ENCODE data around the gene GRP.
"Not testable (repeated sequence)": the region's sequence is repeated elsewhere in the genome, so short reads cannot be mapped to it uniquely, and the experiment has no call there.

GRP gene

GRCh38 chr18:59229701-59230443 lies 9.9 kb downstream of the GRP start:
- DNase-seq: no peak

DNA sequence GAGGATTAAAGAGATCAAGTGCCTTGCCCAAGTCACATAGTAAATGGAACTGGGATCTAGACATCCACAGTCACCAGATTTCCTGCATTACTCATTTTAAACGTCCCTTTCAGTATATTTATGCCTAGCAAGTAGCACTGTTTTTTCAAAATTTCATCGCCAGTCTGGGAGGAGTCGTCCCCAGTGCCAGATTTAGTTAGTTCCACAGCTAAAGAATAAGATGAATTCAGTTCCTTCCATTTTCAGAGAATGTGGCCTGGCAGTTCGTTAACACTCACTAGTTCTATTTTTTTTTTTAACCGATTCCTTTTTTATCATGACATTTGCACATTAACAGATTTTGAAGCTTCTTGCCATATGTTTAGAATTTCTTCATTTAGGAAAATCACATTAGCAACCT lies 11.2 kb downstream of the GRP start:
- DNase-seq: no peak

DNA sequence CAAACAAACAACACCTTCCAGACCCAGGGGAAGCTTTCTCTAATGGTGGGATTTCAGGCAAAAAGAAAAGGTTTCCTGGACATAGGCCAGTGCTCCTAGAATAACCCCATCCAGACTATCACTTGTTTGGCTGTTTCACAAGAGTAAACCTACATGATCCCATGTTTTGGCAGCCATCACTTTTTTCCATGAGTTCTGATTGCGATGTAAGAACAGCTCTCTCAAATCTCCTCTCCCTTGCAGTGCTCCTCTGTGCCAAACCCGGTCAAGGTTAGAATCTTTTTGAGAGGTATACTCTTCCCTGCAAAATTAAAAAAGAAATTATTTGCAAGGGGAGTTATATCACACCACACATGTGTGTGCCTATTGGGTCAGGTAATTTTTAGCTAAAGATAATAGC lies 11.9 kb downstream of the GRP start:
- peak; percentile 29 for DNase-seq

DNA sequence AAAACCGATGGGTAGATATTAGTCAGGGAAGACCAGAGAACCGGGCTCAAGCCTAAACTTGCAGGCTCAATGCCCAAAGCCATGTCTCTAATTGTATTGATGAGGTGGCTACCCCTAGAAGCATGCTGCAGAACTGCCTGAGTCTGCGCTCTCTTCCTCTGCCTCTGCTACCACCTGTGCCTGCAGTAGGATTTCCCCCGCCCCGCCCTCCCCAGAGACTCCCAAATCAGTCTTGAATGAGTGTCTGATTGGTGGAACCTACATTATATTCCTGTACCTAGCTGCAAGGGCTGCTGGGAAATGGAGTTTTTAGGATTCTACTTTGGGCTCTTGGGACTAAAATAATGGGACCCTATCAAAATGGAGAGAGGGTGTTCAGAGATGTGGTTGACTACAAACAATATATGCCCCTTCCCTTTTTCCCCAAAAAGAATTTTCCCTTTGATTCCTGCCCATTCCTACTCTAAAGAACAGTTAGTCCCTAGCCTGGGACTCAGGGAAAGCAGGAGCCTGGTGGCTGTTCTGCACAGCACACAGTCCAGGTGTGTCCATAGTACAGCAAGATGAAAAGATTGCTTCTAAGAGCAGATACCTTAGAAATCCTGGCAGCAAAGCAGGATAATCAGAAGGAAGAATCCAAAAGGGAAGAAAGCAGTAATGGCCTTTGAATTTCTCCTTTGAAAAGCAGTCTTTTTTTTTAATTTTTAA lies 12.5 kb downstream of the GRP start:
- DNase-seq: peak; percentile 51

- DNase-seq: no peak
These were observed 13.1 kb downstream of the GRP start for GRCh38 chr18:59233017-59233410.

- DNase-seq: peak; percentile 26
These were observed 18.4 kb downstream of the GRP start for GRCh38 chr18:59238385-59238784.

DNA sequence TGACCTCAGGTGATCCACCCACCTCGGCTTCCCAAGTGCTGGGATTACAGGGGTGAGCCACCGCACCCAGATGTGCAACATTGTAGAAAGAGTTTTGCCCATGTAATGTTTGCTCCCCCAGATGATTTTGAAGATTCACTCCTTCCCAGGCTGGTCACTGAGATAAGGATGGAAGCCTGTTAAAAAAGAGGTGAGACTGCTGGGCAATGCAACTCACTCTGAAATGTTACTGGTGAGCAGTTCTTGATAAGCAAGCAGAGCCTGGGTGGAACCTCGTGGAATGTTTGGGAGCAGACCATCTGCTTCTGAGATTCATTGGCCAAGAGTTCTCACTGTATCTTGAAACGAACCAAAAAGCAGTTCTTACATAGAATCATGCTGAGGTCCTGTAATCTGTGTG lies 19.7 kb downstream of the GRP start:
- no peak for DNase-seq

DNA sequence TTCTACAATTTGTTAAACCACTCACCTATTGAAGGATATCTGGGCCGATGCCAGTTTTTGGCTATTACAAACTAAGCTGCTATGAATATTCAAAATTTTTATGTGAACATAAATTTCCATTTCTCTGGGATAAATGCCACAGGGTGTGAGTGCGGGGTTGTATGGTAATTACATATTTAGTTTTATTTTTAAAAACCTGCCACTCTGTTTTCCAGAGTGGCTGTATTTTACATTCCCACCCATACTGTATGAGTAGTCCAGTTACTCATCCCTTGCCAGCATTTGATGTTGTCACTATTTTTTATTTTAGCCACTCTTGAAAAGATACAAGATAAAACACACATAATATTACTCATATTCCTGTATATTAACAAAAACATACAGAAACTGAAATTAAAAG lies 22.9 kb downstream of the GRP start:
- DNase-seq: no peak

GRCh38 chr18:59246796-59247195 lies 26.8 kb downstream of the GRP start:
- DNase-seq: no peak

GRCh38 chr18:59249199-59249774 lies 29.3 kb downstream of the GRP start:
- peak; percentile 96 for DNase-seq

GRCh38 chr18:59255491-59255890 lies 35.5 kb downstream of the GRP start:
- not testable (repeated sequence) for DNase-seq

DNA sequence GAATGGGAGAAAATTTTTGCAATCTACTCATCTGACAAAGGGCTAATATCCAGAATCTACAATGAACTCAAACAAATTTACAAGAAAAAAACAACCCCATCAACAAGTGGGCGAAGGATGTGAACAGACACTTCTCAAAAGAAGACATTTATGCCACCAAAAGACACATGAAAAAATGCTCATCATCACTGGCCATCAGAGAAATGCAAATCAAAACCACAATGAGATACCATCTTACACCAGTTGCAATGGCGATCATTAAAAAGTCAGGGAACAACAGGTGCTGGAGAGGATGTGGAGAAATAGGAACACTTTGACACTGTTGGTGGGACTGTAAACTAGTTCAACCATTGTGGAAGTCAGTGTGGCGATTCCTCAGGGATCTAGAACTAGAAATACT lies 41.9 kb downstream of the GRP start:
- not testable (repeated sequence) for DNase-seq

- not testable (repeated sequence) for DNase-seq
These were observed 42.3 kb downstream of the GRP start for GRCh38 chr18:59262243-59262642.

DNA sequence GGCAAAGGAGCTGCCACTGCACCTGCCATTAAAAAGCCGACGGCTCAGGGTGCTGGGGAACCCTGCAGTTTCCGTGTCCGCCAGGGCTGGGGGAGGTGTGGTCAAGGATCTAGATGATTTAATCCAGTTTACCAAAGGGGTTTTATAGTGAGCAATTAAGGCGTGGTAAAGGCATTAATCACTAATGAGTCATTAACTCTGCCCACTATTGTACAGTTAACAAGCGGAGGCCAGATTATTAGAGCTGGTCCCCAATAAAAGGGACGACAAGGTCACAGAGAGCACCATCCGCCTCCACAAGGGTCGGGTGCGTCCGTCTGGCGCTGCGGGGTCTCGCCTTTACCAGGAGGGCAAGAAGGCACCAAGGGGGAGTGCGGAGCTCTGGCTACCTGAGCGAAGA lies 43.7 kb downstream of the GRP start:
- no peak for DNase-seq

DNA sequence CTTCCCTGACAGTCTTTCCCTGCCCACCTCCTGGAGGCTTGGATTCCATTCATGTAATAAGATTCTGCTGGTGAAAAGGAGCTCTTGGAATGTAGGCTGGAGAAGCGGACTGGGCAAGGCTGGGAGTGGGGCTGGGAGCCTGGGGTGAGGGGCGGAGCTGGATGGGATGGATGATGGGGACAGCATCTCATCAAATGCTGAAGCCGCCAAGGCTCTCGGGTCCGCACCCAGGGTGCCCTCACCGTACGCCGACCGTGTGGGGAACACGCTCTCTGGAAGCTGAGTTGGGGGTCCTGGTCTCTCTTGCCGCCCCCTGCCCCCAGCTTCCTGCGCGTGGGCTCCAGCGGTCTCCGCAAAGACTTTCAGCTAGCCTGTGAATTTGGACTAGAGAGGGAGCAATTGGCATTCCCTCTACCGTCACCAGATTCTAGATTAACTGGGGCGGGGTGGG lies 44.2 kb downstream of the GRP start:
- DNase-seq: no peak

- peak; percentile 71 for DNase-seq
These were observed 44.8 kb downstream of the GRP start for GRCh38 chr18:59264651-59265245.

DNA sequence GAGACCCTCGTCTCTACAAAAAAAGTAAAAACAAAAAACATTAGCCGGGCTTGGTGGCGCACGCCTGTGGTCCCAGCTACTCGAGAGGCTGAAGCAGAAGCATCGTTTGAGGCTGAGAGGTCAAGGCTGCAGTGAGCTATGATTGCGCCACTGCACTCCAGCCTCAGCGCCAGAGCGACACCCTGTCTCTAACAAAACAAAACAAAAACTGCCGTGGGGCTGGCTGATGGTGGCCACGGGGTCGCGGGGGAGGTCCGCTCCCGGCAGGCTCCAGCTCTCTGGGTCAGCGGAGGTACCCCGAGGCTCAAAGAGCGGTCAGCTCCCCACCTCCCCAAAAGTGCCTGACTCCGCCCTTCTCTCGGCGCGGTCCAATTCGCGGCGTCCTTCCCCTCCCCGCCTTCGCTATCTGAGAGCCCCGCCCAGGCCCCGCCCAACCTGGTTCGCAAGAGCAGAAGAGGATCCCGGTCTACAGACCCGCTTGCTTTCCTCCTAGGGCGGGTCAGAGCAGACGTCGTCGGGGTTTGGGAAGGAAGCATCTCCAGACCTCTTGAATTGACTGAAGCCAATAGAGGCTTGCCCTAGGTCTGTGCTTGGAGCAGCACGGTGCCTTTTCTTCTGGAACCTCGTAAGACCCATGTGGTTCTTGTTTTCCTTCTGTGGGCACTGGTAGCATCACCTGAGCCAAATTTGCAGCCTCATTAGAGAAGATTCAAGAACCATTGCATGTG lies 45.5 kb downstream of the GRP start:
- DNase-seq: peak; percentile 90

GRCh38 chr18:59265974-59266369 lies 46.0 kb downstream of the GRP start:
- DNase-seq: peak; percentile 55

- no peak for DNase-seq
These were observed 46.5 kb downstream of the GRP start for GRCh38 chr18:59266459-59266858.

DNA sequence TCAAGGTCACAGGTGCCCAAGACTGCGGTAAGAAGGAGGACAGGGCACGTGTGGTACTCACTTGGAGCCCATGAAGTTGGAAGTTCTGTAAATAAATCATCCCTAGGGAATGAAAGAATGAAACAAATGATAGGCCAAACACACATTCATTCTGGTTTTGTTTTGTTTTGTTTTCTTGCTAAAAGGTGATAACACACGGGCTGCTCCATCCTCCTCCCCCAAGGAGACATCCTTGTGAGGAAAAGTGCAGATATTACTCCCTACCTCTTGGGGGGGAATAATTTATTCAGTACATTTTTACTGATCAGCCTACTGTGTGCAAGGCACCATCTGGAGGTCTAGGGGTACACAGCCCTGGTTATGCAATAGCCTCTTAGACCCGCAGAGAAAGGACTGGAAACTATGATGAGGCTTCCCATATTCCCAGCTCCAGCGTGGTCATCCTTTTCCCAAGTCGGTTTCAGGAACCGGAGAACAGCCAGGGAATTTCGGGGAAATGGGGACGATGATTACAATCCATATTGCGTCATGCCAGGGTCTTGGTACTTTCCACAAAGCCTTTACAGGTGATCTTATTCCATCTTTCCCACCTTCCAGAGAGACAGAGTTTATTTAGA lies 47.0 kb downstream of the GRP start:
- DNase-seq: peak; percentile 51

GRCh38 chr18:59267503-59268126 lies 47.7 kb downstream of the GRP start:
- peak; percentile 65 for DNase-seq

- peak; percentile 63 for DNase-seq
These were observed 48.3 kb downstream of the GRP start for GRCh38 chr18:59268127-59268720.

All from DMS53 (cell line).